IgD-negative memory B cell (primary cell): ENCODE results near the gene ATG4B. TPM values are rescaled to one million over a fixed set of nuclear protein-coding genes. Genes with fewer than 3 reads are reported as not detected.

Source experiments
- H3K27ac Mint-ChIP-seq, 3 donors: one replicate each; pipeline ENCODE4 v1.8.0; 2020 to 2022; ENCODE audit warnings: mild to moderate bottlenecking in 3 of 3, mixed read lengths in 3 of 3, moderate library complexity in 1 of 3
- H3K27me3 Mint-ChIP-seq: one replicate; pipeline ENCODE4 v1.8.0; 2021; ENCODE audit warnings: mixed read lengths
- H3K36me3 Mint-ChIP-seq: one replicate; pipeline ENCODE4 v1.8.0; 2020; ENCODE audit warnings: mild to moderate bottlenecking, mixed read lengths
- H3K4me1 Mint-ChIP-seq, 3 donors: one replicate each; pipeline ENCODE4 v1.8.0; 2020 to 2022; ENCODE audit warnings: mixed read lengths in 3 of 3, mild to moderate bottlenecking in 1 of 3
- H3K4me3 Mint-ChIP-seq, 4 donors: one replicate each; pipeline ENCODE4 v1.8.0; 2020 to 2022; ENCODE audit warnings: mild to moderate bottlenecking in 4 of 4, mixed read lengths in 4 of 4, moderate library complexity in 3 of 4
- H3K9me3 Mint-ChIP-seq, 3 donors: one replicate each; pipeline ENCODE4 v1.8.0; 2020 to 2021; ENCODE audit warnings: mixed read lengths in 3 of 3, mild to moderate bottlenecking in 1 of 3
- polyA plus RNA-seq: library from polyadenylated mRNA; unstranded; fragments of 300-500 nt; fragmentation: Illumina TruSeq; gene quantifications from one replicate; pipeline ENCODE4 v1.2.3, GENCODE V29; 2021

Gene ATG4B
- polyA plus RNA-seq, 1 donor from 2014 or later, result 59.3 TPM

DNA sequence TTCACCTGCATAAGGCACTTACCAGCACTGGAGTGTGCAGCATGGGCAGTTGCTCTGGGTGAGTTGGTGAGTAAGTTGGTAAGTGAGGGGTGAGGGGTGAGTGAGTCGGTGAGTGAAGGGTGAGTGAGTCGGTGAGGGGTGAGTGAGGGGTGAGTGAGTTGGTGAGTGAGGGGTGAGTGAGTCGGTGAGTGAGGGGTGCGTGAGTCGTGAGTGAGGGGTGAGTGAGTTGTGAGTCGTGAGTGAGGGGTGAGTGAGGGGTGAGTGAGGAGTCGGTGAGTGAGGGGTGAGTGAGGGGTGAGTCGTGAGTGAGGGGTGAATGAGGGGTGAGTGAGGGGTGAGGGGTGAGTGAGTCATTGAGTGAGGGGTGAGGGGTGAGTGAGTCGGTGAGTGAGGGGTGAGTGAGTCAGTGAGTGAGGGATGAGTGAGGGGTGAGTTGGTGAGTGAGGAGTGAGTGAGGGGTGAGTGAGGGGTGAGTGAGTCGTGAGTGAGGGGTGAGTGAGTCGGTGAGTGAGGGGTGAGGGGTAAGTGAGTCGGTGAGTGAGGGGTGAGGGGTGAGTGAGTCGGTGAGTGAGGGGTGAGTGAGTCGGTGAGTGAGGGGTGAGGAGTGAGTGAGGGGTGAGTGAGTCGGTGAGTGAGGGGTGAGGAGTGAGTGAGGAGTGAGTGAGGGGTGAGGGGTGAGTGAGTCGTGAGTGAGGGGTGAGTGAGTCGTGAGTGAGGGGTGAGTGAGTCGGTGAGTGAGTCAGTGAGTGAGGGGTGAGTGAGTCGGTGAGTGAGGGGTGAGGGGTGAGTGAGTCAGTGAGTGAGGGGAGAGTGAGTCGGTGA, 17.7 kb upstream of the ATG4B start:
- Mint-ChIP-seq H3K27me3 (no peaks in the 10 kb centered on the region), H3K36me3 (peaks cover 3% of the 10 kb centered on the region), H3K4me1 (peaks cover 15 to 24% (median 23%) of the 10 kb centered on the region in 3 donors), H3K4me3 (no peak overlapping the region), H3K9me3 (no peaks in the 10 kb centered on the region), H3K27ac (no peak overlapping the region)

DNA sequence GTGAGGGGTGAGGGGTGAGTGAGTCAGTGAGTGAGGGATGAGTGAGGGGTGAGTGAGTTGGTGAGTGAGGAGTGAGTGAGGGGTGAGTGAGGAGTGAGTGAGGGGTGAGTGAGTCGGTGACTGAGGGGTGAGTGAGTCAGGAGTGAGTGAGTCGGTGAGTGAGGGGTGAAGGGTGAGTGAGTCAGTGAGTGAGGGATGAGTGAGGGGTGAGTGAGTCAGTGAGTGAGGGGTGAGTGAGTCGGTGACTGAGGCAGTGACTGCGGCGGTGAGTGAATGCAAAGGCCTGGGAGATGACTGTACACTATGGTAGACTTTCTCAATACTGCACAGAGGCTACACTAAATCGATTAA, 17.1 kb upstream of the ATG4B start:
- Mint-ChIP-seq H3K27ac (no peak overlapping the region), H3K4me1 (peaks cover 15 to 24% (median 22%) of the 10 kb centered on the region in 3 donors), H3K9me3 (no peaks in the 10 kb centered on the region), H3K27me3 (no peaks in the 10 kb centered on the region), H3K4me3 (no peak overlapping the region), H3K36me3 (peaks cover 3% of the 10 kb centered on the region)

DNA sequence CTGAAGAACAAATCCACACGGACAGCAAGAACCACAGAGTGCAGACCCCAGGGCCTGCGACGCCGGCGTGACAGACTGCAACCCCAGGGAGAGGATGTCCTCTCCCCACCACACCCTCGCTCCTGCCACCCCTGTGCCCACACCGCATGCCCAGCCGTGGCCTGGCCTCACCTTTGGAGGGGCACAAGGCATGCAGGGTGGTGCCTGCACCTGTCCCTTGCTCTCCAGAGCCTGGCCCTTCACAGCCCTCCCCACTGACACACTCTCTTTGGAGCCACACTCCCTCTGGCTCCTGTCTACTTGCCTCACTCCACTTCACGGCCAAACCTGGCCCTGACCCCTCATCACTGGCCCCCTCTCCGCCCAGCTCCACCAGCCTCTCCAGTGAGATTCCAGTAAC, 9.8 kb upstream of the ATG4B start:
- Mint-ChIP-seq H3K27me3 (no peaks in the 10 kb centered on the region), H3K27ac (no peak overlapping the region), H3K4me1 (peaks cover 6 to 14% (median 9%) of the 10 kb centered on the region in 3 donors), H3K4me3 (no peak overlapping the region), H3K36me3 (no peaks in the 10 kb centered on the region), H3K9me3 (no peaks in the 10 kb centered on the region)

DNA sequence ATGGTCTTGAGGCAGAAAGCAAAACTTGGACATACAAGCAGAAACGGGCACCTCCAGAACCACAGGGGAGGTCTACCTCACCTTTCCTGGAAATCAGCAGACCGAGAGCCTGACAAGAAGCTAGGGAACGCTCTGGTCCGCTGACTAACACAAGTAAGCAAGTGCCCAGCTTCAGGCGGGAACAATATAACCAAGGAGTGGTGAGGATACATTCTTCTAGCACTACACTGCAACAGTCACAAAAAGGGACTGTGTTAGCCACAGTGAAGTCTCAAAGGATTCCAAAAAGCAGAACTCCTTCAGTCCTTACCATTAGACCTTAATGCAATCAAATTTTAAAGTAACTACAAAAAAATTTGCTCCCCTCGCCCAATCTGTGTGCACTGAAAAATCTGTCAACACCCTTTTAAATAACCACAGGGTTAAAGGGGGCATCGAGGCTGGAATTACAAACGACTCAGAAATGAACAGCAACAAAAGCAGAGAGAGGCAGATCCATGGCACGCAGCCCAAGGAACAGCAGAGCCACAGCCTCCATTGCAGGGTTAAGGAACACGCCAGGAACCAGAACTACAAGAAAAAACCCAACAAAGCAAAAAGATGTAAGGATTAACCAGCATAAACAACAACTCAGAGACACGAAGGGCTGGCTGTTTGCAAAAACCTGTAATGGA, 7.6 kb upstream of the ATG4B start:
- H3K36me3 Mint-ChIP-seq, result no peaks in the 10 kb centered on the region
- no peaks in the 10 kb centered on the region for H3K27me3 Mint-ChIP-seq
- peaks cover 8 to 16% (median 12%) of the 10 kb centered on the region in 3 donors for H3K4me1 Mint-ChIP-seq
- H3K9me3 Mint-ChIP-seq, result no peaks in the 10 kb centered on the region
- H3K4me3 Mint-ChIP-seq, result peak overlapping the region in 1 of 4 donors; percentile 71
- H3K27ac Mint-ChIP-seq, result no peak overlapping the region

DNA sequence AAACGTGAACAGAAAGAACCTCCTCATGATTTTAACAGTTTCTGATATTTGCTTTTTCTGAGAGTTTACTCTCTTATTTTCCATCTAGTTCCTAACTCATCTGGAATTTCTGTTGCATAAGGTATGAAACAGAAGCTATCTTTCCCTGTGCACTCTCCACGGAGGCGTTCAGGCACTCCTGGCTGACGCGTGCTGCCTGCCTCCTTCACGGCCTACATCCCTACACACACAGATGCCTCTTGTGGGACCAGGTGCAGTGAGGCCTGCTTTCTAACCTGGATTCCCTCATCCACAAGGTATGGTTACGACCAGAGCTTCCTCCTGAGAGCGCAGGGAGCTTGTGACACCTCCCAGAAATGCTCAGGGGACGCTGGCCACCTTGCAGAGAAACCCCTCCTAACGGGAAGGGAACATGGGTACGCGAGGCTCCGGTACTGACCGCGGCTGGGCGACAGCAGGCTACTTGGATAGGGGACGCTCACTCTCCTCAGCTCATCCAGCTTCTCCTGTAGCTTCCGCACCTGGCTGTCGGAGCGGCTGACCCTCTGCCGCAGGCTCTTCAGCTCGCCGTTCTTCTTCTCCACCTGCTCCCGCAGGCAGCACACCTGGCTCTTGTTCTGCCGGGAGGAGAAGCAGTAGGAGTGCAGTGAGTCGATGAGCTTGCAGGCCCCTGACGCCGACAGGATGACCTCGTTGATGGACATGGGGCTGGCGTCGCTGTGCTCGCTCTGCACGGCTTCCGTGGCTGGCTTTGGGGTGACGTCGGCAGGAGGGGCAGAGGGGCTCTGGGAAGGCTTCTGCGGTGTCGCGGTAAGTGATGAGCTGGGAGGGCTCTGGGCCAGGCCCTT, 4.8 kb upstream of the ATG4B start:
- no peak overlapping the region for H3K27ac Mint-ChIP-seq
- peak overlapping the region in 1 of 4 donors; percentile 68 for H3K4me3 Mint-ChIP-seq
- peaks cover 9 to 20% (median 19%) of the 10 kb centered on the region in 3 donors for H3K4me1 Mint-ChIP-seq
- H3K9me3 Mint-ChIP-seq, result no peaks in the 10 kb centered on the region
- H3K27me3 Mint-ChIP-seq, result no peaks in the 10 kb centered on the region
- no peaks in the 10 kb centered on the region for H3K36me3 Mint-ChIP-seq

DNA sequence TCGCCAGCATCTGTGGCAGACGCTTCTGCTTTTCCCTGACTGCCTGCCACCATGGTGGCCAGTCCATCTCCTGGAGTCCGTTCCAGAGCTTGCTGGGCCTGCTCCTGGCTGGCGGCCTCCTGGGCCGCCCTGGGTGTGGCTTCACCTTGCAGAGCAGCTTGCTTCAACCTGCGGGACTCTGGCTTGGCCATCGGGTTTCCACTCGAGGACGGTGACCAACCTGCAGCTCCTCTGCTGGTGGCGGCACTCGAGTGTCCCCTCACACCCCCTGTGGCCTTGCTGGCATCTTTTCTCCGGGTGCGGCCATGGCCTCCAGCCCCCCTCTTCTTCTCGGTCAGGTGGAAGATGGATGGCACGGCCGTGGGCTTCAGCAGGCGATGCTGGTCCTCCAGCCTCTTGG, 3.9 kb upstream of the ATG4B start:
- no peak overlapping the region for H3K27ac Mint-ChIP-seq
- H3K36me3 Mint-ChIP-seq, result no peaks in the 10 kb centered on the region
- no peak overlapping the region for H3K4me3 Mint-ChIP-seq
- H3K4me1 Mint-ChIP-seq, result peaks cover 12 to 26% (median 25%) of the 10 kb centered on the region in 3 donors
- no peaks in the 10 kb centered on the region for H3K9me3 Mint-ChIP-seq
- no peaks in the 10 kb centered on the region for H3K27me3 Mint-ChIP-seq

DNA sequence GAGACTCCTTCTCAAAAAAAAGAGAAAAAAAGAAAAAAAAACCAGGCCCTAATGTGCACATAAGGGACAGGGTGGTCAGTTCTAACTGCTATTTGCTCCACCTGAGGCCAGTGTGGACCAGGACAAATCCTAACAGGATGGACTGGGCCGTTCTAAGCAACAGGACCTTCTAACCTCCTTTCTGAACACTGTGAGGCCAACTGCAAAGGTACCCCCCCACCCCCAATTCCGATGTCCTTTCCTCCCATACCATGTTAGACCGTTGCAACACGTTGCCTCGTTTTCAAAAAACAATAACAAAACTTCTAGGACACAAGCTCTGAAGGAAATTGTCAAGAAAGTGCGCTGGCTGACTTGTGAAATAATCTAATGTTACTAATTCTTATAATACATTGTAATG, 1.7 kb upstream of the ATG4B start:
- H3K27me3 Mint-ChIP-seq, result no peaks in the 10 kb centered on the region
- peak overlapping the region; percentile 79 to 93 (median 84) for H3K4me3 Mint-ChIP-seq
- H3K36me3 Mint-ChIP-seq, result peaks cover 4% of the 10 kb centered on the region
- no peaks in the 10 kb centered on the region for H3K9me3 Mint-ChIP-seq
- peaks cover 19 to 33% (median 21%) of the 10 kb centered on the region in 3 donors for H3K4me1 Mint-ChIP-seq
- peak overlapping the region; percentile 29 to 78 (median 68) for H3K27ac Mint-ChIP-seq

DNA sequence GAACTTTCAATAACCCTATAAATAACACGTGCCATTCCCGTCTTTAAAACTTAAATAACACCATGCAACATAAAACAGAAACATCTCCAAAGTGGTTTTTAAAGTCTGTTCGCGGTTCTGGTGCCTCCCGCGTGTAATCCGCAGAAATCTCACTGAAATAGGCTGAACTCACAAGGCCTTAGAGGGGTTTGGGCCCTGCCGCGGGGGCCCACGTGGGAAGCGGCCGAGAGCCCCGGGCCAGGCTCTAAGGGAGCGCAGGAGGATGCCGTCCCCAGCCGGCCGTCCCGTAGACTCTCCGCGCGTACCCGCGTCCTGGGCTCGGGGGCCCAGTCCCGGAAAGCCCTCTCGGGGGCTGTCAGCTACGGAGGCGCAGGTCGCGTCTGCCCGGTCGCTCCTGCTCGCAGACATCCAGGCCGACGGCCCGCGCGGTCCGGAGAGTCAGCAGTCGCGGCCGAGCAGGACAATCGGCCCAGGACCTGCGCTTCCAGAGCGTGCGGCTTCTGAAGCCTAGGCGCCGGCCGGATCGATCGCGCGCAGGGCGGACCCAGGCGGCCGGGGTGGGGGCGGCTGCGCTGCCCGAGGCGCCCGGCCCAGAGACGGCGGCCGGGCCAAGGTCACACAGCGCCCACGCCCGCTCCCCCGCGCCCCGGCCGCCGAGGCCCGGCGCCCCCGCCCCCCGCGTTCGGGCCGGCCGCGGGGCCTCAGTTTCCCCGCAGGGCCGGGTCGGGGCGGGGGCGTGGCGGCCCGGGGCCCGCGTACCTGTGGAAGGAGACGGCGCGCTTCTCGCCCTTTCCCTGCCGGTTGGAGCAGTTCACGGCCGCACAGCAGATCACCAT, 1.1 kb upstream of the ATG4B start:
- H3K9me3 Mint-ChIP-seq, result no peaks in the 10 kb centered on the region
- H3K4me3 Mint-ChIP-seq, result peak overlapping the region; percentile 79 to 93 (median 84)
- H3K27me3 Mint-ChIP-seq, result no peaks in the 10 kb centered on the region
- peak overlapping the region; percentile 29 to 78 (median 68) for H3K27ac Mint-ChIP-seq
- H3K36me3 Mint-ChIP-seq, result peaks cover 4% of the 10 kb centered on the region
- peaks cover 21 to 36% (median 22%) of the 10 kb centered on the region in 3 donors for H3K4me1 Mint-ChIP-seq

DNA sequence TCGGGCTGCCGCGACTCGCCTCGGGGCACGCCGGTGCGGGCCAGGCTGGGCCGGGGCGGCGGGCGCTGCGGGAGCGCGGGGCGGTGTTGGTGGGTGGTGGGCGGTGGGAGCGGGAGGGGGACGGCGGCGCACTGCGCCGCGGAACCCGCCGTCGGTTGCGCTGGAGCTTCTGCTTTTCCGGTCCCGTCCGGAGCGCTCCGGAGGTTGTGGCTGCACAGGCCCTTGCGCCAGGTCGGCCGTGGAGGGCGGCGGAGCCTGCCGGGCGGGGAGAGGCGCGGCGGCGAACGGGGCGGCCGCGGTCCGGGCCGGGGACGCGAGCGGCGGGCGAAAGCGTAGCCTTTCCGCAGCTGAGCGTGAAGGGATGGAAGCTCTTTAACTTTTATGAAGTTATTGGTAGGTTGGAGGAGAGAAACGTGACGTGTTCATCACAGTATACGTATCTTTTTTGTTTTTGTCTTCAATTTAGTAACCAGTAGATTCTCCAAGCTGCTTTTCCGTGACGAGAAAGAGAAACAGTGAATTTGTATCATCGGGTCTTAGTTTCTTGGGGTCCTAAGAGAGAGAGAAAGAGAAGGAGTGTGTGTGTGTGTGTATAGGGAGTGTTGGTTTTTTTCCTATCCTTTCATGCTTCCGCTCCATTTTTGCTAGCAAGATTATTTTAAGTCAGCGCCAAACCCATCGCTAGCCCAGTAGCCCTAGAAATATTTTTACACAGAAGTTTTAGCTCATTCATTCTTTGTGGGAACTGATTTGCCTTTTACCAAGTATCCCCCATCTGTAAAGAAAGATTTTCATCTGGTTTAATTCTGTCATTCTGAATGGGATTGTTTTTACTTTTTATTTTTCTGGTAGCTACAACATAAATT, 535 bp downstream of the ATG4B start:
- peaks cover 21 to 43% (median 30%) of the 10 kb centered on the region in 3 donors for H3K4me1 Mint-ChIP-seq
- H3K4me3 Mint-ChIP-seq, result peak overlapping the region; percentile 89 to 96 (median 92)
- H3K27ac Mint-ChIP-seq, result peak overlapping the region; percentile 54 to 88 (median 86)
- peaks cover 4% of the 10 kb centered on the region for H3K36me3 Mint-ChIP-seq
- H3K27me3 Mint-ChIP-seq, result no peaks in the 10 kb centered on the region
- no peaks in the 10 kb centered on the region for H3K9me3 Mint-ChIP-seq

DNA sequence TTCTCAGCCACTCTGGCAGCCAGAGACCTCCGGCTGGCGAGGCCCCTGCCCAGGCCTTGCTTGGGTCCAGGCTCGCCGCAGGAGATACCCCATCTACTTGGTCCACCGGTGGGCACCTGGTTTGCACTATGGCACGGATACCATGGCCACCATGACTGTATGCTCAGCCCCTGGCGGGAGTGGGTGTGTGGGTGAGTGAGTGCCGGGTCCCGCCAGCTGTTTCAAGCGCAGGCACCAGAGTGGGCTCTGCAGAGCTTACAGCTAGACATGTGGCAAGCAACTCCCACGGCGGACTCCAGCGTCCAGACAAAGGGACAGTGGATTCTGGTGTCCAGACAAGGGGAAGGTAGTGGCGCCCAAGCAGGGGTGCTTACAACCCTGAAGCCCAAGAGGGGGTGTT, 1.4 kb downstream of the ATG4B start:
- peaks cover 4% of the 10 kb centered on the region for H3K36me3 Mint-ChIP-seq
- H3K9me3 Mint-ChIP-seq, result no peaks in the 10 kb centered on the region
- H3K27ac Mint-ChIP-seq, result peak overlapping the region; percentile 16 to 88 (median 86)
- H3K27me3 Mint-ChIP-seq, result no peaks in the 10 kb centered on the region
- H3K4me1 Mint-ChIP-seq, result peaks cover 21 to 46% (median 30%) of the 10 kb centered on the region in 3 donors
- H3K4me3 Mint-ChIP-seq, result peak overlapping the region in 3 of 4 donors; percentile 91 to 96 (median 93)

DNA sequence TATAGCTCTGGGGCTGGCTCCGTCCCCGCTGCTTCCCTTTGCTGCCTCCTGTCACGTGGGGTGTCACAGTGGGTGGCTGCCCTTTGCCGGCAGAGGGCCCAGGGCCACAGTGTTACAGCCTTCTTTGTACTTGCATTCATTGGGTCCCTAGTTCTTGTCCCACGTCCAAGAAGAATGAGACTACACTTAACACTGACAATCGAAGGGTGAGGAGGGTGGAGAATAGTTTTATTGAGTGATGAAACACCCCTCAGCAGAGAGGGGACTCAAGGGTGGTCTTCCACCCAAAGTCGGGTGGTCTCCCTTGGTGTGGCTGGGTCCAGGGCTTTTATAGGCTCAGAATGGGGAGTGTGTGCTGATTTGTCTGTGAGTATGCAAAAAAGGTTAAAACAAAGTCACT, 1.9 kb downstream of the ATG4B start:
- Mint-ChIP-seq H3K27me3 (no peaks in the 10 kb centered on the region), H3K9me3 (no peaks in the 10 kb centered on the region), H3K36me3 (peaks cover 4% of the 10 kb centered on the region)

DNA sequence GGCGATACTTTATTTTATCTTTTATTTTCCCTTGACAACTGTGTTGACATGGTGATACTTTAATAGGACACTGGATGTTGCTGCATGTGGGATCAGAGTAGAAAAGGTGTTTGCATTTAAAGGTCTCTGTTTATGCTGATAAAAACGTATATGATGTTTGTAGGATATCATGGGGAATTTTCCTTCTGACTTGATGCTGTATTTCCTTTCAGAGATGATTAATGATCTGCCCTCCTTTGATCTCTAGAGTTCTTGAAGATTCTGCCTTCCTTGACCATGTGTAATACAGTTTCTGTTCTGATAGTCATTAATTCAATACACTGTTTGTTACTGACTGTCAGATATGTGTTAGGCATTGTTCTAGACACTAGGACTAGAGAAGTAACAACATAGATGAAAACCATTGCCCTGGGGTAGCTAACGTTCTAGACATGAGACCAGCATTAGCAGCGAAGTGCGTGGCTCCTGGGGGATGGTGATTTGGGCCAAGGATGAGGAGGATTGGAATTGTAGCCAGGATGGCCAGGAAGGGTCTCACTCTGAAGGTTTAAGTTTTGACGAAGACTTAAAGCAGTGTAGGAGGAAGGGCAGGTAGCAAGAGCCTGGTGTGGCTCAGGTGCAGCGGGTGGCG, 2.8 kb downstream of the ATG4B start:
- H3K27ac Mint-ChIP-seq, result peak overlapping the region in 2 of 3 donors; percentile 63 to 64
- H3K4me3 Mint-ChIP-seq, result peak overlapping the region in 2 of 4 donors; percentile 24 to 91

More for the DNA sequence above, 1.9 kb downstream of the ATG4B start:
- H3K4me3 Mint-ChIP-seq, result peak overlapping the region in 3 of 4 donors; percentile 3 to 91 (median 54)
- peaks cover 21 to 46% (median 30%) of the 10 kb centered on the region in 3 donors for H3K4me1 Mint-ChIP-seq
- peak overlapping the region; percentile 16 to 86 (median 63) for H3K27ac Mint-ChIP-seq

DNA sequence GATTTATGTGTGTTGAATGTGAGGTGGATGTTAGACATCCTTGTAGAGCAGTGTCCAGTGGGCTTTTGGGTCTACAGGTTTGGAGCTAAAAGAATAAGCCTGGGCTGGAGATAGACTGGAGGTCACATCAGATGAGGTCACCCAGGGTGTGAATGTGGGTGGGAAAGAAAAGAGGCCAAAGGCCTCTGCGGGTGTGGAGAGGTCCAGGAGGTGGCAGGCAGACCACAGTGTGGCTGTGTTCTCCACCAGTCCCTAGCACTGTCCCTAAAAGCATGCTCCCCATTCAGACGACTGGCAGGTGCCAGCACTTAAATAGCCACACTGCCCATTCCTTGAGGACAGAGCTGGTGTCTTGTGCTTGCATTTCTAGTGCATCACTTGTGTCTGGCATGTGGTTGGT, 4.1 kb downstream of the ATG4B start:
- Mint-ChIP-seq H3K36me3 (peaks cover 4% of the 10 kb centered on the region), H3K4me3 (peak overlapping the region in 2 of 4 donors; percentile 55 to 91), H3K27me3 (no peaks in the 10 kb centered on the region), H3K4me1 (peaks cover 11 to 38% (median 27%) of the 10 kb centered on the region in 3 donors), H3K27ac (peak overlapping the region in 2 of 3 donors; percentile 31 to 71), H3K9me3 (no peaks in the 10 kb centered on the region)

More for the DNA sequence above, 2.8 kb downstream of the ATG4B start:
- Mint-ChIP-seq H3K9me3 (no peaks in the 10 kb centered on the region), H3K36me3 (peaks cover 4% of the 10 kb centered on the region), H3K27me3 (no peaks in the 10 kb centered on the region), H3K4me1 (peaks cover 16 to 42% (median 28%) of the 10 kb centered on the region in 3 donors)
